ENCODE measurements around the gene HPSE.
"Not testable (repeated sequence)": the region's sequence is repeated elsewhere in the genome, so short reads cannot be mapped to it uniquely, and the experiment has no call there.

Gene HPSE

GRCh38 chr4:83283181-83283580 lies 51.5 kb downstream of the HPSE start:
- no peak for DNase-seq (ENCODE audit: low read depth)

- peak; percentile 46 for DNase-seq (ENCODE audit: low read depth)
These were observed 52.6 kb downstream of the HPSE start for GRCh38 chr4:83282049-83282535.

DNA sequence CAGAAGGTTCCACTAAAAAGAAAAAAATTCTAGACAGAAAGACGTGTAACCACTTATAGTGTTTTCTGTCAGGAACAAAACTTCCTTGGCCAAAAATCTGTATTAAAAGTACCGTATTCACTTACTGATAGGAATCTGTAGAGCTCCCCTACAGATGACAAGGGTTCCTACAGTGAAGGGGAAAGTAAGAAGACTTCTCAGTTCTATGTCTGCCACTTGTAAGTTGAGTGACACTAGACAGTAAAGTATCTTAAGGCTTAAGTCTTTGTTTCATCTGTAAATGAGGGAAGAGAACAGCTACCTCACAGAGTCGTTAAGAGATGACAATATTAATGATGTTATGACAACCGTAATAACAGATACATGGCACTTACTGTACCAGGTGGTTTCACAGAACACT lies 53.3 kb downstream of the HPSE start:
- no peak for DNase-seq (ENCODE audit: low read depth)

DNA sequence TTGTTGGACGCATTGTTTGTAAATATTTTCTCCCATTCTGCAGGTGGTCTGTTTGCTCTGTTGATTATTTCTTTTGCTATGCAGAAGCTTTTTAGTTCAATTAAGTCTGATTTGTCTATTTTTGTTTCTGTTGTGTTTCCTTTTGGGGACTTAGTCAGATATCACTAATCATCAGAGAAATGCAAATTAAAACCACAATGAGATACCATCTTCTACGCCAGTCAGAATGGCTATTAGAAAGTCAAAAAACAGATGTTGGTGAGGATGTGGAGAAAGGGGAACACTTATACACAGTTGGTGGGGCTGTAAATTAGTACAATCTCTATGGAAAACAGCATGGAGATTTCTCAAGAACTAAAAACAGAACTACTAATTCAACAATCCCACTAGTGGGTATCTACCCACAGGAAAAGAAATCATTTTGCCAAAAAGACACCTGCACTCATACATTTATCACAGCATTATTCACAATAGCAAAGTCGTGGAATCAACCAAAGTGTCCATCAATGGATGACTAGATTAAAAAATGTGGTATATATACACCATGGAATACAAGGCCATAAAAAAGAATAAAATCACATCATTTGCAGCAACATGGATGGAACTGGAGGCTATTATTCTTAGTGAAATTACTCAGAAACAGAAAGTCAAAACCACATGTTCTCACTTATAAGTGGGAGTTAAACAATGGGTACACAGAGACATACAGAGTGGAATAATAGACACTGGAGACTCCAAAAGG lies 58.2 kb downstream of the HPSE start:
- no peak for DNase-seq (ENCODE audit: low read depth)

GRCh38 chr4:83273926-83274325 lies 60.7 kb downstream of the HPSE start:
- DNase-seq (ENCODE audit: low read depth): not testable (repeated sequence)

GRCh38 chr4:83272900-83273299 lies 61.7 kb downstream of the HPSE start:
- DNase-seq (ENCODE audit: low read depth): no peak

GRCh38 chr4:83269256-83269655 lies 65.4 kb downstream of the HPSE start:
- DNase-seq (ENCODE audit: low read depth): no peak

- DNase-seq (ENCODE audit: low read depth): no peak
These were observed 66.2 kb downstream of the HPSE start for GRCh38 chr4:83268491-83268890.

GRCh38 chr4:83267830-83268475 lies 66.7 kb downstream of the HPSE start:
- no peak for DNase-seq (ENCODE audit: low read depth)

DNA sequence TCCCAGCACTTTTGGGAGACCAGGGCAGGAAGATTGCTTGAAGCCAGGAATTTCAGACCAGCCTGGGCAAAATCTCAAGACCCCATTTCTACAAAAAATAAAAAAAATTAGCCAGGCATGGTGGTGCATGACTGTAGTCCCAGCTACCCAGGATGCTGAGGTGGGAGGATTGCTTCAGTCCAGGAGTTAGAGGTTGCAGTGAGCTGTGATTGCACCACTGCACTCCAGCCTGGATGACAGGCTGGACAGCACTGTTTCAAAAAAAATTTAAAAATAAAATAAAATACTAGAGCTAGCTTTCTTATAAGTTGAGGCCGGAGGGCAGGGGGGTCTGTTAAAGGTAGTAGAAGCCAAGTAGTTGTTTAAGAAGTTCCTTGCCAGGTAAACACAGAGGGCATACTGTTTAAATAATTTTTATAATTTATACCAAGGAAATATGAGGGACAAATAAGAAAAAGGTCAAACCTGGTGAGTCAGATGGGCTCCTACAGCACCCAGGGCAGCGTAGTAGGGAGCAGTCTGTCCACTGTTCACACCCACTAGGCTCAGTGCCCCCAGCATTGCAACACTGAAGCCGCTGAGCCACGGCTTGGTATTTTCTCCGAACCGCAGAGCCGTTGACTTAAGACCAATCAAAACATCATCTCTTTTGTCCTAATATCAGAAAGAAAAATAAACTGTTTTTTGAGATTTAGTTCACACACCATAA lies 67.4 kb downstream of the HPSE start:
- DNase-seq (ENCODE audit: low read depth): no peak

GRCh38 chr4:83266689-83267088 lies 68.0 kb downstream of the HPSE start:
- DNase-seq (ENCODE audit: low read depth): no peak

DNA sequence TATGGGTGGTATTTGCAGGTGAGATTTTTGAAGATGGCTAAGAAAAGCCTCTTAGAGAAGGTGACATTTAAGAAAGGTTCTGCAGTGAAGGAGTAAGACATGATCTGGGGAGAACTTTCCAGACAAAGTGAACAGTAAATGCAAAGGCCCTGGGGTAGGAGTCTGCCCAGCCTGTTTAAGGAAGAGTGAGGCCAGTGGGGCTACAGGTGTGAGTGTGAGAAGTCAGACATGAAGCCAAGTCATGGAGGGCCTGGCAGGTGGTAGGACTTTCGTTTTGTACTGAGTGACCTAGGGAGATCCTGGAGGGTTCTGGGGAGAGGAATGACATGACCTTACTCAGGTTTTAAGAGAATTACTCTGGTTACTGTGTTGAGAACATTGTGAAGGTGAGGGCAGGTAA lies 71.5 kb downstream of the HPSE start:
- DNase-seq (ENCODE audit: low read depth): no peak

- no peak for DNase-seq (ENCODE audit: low read depth)
These were observed 72.0 kb downstream of the HPSE start for GRCh38 chr4:83262682-83263081.

GRCh38 chr4:83261307-83261706 lies 73.3 kb downstream of the HPSE start:
- no peak for DNase-seq (ENCODE audit: low read depth)

GRCh38 chr4:83259586-83259985 lies 75.1 kb downstream of the HPSE start:
- no peak for DNase-seq (ENCODE audit: low read depth)

GRCh38 chr4:83258461-83258860 lies 76.2 kb downstream of the HPSE start:
- DNase-seq (ENCODE audit: low read depth): no peak

DNA sequence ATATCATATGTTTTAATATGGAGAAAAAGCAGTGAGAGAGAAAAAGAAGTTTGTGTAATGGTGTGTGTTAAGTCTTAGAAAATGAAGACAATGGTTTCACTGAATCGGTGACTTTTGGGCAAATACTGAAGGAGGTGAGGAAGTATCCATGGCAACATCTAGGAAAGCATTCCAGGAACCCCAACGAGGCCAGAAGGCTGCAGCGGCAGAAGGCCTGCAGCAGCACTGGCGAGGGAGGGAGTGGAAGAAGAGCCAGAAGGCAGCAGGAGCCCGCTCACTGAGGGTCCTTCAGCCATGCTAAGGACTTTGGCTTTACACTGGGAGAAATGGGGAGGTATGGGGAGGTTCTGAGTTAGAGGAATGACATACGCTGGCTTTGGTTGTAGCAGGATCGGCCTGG lies 76.8 kb downstream of the HPSE start:
- DNase-seq (ENCODE audit: low read depth): no peak

DNA sequence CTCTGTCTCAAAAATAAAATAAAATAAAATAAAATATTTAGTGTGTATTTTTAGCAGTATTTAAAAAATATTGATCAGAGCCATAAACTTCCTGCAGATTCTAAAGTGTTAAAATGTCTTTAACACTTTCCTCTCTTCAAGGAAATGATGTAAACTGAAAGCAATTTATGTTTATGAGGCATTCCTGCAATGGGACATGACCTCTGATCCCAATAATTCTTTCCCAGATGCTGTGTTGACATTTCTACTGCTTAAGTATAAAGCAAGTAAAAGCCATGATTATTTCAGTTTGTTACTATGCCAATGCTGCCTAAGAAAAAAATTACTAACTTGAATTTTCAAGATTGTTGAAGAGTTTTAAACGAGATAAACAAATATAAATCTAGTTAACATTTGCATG lies 79.1 kb downstream of the HPSE start:
- DNase-seq (ENCODE audit: low read depth): no peak

DNA sequence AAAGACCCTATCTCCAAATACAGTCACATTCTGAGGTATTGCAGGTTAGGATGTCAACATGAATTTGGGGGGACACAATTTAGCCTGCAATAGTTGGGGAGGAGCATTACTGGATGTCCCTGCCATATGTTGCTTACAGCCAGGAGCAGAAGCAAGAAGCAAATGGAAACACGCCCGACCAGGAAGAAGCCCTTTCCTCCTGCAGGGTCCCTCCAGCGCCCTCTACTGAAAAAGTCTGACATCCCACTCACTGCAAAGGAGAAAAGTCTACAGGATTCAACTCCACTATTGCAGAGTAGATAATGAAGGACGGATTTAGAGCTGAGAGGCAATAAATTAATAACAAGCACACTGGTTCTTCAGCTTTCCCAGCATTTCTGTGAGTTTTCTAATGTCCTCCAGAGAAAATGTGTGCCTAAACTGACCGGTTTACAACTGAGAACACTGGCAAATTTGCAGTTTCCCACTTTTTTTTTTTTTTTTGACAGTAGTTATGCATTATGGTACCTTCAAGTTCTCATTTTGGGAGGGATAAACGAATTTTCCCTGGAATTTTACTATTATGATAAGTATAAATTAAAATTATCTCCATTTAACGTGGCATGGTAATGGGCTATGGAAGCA lies 81.8 kb downstream of the HPSE start:
- peak; percentile 46 for DNase-seq (ENCODE audit: low read depth)

DNA sequence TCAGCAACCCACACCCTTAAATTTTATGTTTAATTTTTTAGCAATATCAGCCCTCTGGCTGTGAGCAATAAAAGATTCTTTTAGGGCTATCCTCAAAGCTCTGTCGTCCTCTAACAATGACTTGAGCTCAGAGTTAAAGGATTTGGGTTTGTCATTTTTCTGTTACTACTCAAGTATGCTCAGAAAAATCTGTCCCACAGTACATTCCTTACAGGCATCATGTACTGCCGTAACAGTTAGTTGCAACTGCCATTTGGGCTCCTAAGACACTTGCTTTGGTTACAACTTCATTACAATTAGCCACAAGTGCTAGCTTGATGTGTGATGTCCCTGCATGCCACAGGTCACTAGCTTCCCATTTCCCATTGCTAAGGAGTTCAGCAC lies 83.2 kb downstream of the HPSE start:
- DNase-seq (ENCODE audit: low read depth): no peak

DNA sequence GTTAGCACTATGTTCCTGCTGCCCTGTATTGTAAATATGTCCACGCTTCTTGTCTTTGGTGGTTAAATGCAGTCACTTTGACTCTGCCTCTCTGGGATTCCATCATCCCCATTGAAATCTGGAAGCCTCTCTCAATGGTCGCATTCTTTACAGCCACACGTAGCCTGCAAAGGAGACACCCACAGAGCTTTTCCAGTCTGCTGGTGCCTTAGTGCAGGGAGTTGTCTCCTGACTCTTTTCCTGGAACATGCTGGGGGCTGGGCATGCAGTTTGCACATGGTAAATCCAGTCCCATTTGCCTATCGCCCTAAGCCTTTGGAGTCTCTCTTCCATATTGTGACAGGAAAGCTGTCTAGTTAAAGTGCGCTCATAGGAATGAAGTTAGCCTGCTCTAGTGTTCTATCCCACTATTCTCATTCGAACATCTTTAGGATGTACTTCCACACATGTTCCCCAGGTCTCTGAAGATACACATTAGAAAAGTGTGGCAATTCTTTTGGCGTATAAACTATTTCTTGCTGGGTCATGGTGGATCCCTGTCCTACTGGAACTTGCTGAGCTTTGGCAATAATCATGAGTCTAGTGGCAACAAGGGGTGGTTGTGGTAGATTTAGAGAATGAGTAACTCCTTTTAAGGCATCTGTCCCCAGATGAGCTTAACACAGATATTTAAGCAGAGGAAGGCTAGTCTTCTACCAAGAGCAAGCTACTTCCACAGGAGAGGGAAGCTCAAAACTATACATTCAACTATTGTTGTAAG lies 83.8 kb downstream of the HPSE start:
- no peak for DNase-seq (ENCODE audit: low read depth)

GRCh38 chr4:83248486-83248885 lies 86.2 kb downstream of the HPSE start:
- DNase-seq (ENCODE audit: low read depth): no peak
